Measurements from ENCODE around the gene TWNK.

- TF ChIP-seq CTCF (IDR thresholded peaks at IDR 0.05; ENCODE audit: low read depth, low read length, poor library complexity, severe bottlenecking) (no peak), EZH2phosphoT487 (IDR thresholded peaks at IDR 0.05; ENCODE audit: borderline replicate concordance, low read length) (no peak)
Measured at GRCh38 chr10:100983868-100984671, 3.3 kb upstream of the TWNK start.

All from DOHH2 (cell line).